Calu3 (cell line): ENCODE data around the gene ACSL6. TPM values are rescaled to one million over a fixed set of nuclear protein-coding genes. Genes with fewer than 3 reads are reported as not detected.

Source experiments
- BruUV-seq: library from RNA; stranded (reverse); fragments of 400-500 nt; replicated peaks from 2 replicates; lab custom pipeline; 2021; lab: Mats Ljungman, UMichigan
- CTCF ChIA-PET: fragments of 300-600 bp; sonication (Branson Sonifier 250); formaldehyde crosslinking; loops from one replicate; lab custom pipeline; 2022; ENCODE audit warnings: antibody characterized with exemption; lab: Charles Lee
- DNase-seq: peaks from one replicate; pipeline ENCODE4 v3.0.0; 2022
- H3K27ac Mint-ChIP-seq: one replicate; pipeline ENCODE4 v1.8.0; 2022; ENCODE audit warnings: mixed read lengths; ENCODE audit not compliant: unreplicated experiment
- H3K27me3 Mint-ChIP-seq: one replicate; pipeline ENCODE4 v1.8.0; 2022; ENCODE audit warnings: mixed read lengths; ENCODE audit not compliant: unreplicated experiment
- H3K36me3 Mint-ChIP-seq: one replicate; pipeline ENCODE4 v1.8.0; 2022; ENCODE audit warnings: mild to moderate bottlenecking, moderate library complexity, mixed read lengths; ENCODE audit not compliant: insufficient read depth, unreplicated experiment
- H3K4me1 Mint-ChIP-seq: one replicate; pipeline ENCODE4 v1.8.0; 2022; ENCODE audit warnings: mild to moderate bottlenecking, low read depth, mixed read lengths; ENCODE audit not compliant: unreplicated experiment
- H3K4me3 Mint-ChIP-seq: one replicate; pipeline ENCODE4 v1.8.0; 2022; ENCODE audit warnings: mild to moderate bottlenecking, low read depth, moderate library complexity, mixed read lengths; ENCODE audit not compliant: unreplicated experiment
- H3K9me3 Mint-ChIP-seq: one replicate; pipeline ENCODE4 v1.8.0; 2022; ENCODE audit warnings: low read depth, mixed read lengths; ENCODE audit not compliant: unreplicated experiment
- intact Hi-C: fragments of 100-400 bp; cut with micrococcal nuclease; formaldehyde crosslinking; loops from one replicate; pipeline ENCODE4 v1.10.0; 2022; ENCODE audit not compliant: unreplicated experiment
- total RNA-seq: library from RNA; stranded (reverse); gene quantifications from 2 replicates; pipeline ENCODE4 v1.2.3, GENCODE V29; 2022
- TF ChIP-seq, protein P1 (sequence below): fragments of 200-600 bp; IDR thresholded peaks from one replicate; pipeline ENCODE4 v1.8.0; 2022; ENCODE audit warnings: antibody characterized with exemption; ENCODE audit not compliant: unreplicated experiment

ACSL6 gene
- total RNA-seq, 1 experiment from 2014 or later, result 0.24 TPM

DNA sequence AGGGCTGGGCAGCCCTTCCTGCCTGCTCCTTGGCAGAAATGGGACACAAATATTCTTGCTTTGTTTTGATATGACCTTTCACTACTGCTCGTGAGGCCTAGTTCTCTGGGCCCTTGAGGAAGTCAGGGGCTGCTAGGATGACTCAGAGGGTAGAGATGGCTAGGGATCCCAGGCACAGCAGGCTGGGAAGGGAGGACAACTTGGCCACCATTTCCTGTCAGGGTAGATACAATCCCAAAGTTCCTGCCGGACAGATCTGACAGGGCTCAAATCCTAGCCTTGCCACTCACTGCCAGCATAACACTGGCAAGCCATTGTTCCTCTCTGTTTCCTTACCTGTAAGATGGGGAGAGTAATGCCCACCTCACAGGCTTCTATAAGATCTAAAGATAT is 34.2 kb downstream of the ACSL6 start:
- intact Hi-C loops, result no loop called here
- CTCF ChIA-PET, result interaction anchor here (1.4 kb wide), 1 partner anchor 25 kb away, joined by 3 read pairs; no protein-coding TSS in a partner anchor
- peaks cover 33% of the 10 kb centered on the region for H3K27me3 Mint-ChIP-seq
- TF ChIP-seq, protein P1, sequence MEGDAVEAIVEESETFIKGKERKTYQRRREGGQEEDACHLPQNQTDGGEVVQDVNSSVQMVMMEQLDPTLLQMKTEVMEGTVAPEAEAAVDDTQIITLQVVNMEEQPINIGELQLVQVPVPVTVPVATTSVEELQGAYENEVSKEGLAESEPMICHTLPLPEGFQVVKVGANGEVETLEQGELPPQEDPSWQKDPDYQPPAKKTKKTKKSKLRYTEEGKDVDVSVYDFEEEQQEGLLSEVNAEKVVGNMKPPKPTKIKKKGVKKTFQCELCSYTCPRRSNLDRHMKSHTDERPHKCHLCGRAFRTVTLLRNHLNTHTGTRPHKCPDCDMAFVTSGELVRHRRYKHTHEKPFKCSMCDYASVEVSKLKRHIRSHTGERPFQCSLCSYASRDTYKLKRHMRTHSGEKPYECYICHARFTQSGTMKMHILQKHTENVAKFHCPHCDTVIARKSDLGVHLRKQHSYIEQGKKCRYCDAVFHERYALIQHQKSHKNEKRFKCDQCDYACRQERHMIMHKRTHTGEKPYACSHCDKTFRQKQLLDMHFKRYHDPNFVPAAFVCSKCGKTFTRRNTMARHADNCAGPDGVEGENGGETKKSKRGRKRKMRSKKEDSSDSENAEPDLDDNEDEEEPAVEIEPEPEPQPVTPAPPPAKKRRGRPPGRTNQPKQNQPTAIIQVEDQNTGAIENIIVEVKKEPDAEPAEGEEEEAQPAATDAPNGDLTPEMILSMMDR, result no peak
- no peaks in the 10 kb centered on the region for H3K36me3 Mint-ChIP-seq
- H3K27ac Mint-ChIP-seq, result no peak overlapping the region
- no peak overlapping the region for H3K4me3 Mint-ChIP-seq
- no peak for DNase-seq
- no peaks in the 10 kb centered on the region for H3K9me3 Mint-ChIP-seq
- H3K4me1 Mint-ChIP-seq, result no peaks in the 10 kb centered on the region
- BruUV-seq, result no TSS peak

DNA sequence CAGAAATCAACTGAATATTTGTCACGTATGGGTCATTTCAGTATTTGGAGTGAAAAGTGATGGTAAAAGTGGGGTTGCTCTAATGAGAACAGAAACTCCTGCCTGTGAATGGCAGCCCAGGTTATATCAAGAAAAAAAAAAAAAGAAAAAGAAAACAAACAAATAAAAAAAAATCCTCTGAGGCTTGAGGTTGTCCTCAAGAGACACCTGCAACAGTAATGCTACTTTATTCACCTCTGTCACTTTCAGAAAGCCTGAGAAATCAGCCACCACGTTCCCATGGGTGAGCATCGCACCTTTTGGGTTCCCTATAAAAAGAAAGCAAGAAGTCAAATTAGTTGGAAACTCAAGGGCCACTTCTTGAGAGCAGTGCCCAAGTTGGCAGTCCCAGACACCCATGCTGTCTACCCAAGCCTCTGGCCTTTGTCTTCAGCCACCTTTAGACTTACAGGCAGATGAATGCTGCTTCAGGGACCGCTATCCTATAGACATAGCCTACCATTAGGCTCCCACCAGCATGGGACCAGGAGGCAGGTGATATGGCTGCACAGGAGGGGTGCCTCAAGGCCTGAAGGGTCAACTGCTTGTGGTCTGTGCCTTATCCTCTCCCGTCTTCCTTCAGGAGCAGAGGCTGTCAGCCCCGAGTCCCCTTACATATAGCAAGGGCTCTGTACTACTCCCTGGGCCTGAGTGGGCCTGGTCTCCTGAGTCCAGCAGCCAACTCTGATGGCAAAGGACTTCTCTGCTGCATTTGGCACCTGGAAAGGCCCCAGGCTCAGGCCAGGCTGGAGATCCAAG is 34.8 kb downstream of the ACSL6 start:
- H3K36me3 Mint-ChIP-seq, result no peaks in the 10 kb centered on the region
- peaks cover 29% of the 10 kb centered on the region for H3K27me3 Mint-ChIP-seq
- CTCF ChIA-PET, result no interaction called here
- intact Hi-C loops, result no loop called here
- BruUV-seq, result no TSS peak
- TF ChIP-seq, protein P1, result no peak
- DNase-seq, result no peak
- H3K9me3 Mint-ChIP-seq, result no peaks in the 10 kb centered on the region
- no peak overlapping the region for H3K27ac Mint-ChIP-seq
- no peak overlapping the region for H3K4me3 Mint-ChIP-seq
- H3K4me1 Mint-ChIP-seq, result no peaks in the 10 kb centered on the region

DNA sequence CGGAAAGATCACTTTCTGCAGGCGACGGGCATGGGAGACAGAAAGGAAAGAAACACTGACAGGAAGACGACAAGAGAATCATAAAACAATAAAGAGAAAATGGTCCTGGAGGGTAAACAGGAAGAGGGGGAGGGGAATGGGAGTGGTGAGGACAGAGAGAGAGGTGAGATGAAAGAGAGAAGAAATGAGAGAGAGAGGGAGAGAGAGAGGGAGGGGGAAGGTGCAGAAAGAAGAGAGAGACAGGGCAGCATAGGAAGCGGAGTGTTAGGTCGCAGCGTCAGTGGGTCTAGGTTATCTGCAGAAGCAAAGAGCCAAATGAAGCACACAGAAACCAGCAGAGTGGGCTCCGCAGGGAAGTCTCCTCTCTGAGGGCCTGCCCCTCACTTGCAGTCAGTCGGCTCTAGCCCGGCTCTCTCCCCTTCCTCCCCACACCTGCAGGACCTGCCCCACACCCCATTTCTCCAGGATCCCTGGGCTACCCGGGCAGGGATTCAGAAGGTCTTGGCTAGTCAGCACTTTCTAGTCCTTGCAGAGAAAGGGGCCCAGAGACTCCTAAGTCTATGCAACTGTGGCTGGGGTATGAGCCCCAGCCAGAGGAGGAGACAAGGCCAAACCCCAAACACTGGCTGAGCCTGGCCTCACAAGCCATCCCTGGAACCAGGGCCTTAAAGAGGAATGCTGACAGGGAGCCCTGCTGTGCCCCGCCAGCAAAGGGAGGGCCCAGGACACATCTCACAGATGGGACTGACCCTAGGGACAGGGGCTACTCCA is 36.3 kb downstream of the ACSL6 start:
- DNase-seq, result no peak
- Mint-ChIP-seq H3K4me3 (no peak overlapping the region), H3K27me3 (peaks cover 14% of the 10 kb centered on the region), H3K4me1 (no peaks in the 10 kb centered on the region), H3K36me3 (no peaks in the 10 kb centered on the region), H3K9me3 (no peaks in the 10 kb centered on the region), H3K27ac (no peak overlapping the region)
- intact Hi-C loops, result no loop called here
- TF ChIP-seq, protein P1, result no peak
- no TSS peak for BruUV-seq
- CTCF ChIA-PET, result no interaction called here

DNA sequence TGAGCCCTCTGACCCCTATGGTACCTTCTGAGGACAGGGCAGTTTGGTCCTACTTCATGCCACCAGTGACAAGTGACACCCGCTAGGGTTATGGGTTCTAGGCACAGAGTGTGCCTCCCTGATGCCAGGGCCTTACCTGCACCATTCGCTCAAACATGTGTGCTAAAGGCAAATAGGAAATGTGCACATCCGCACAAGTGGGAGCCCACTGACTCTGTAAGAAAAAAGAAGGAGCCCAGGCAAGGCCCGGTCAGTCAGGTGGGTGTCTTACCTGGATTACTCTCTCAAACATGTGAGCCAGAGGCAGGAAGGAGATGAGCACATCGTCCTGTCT is 36.9 kb downstream of the ACSL6 start:
- Mint-ChIP-seq H3K27me3 (peaks cover 14% of the 10 kb centered on the region), H3K27ac (no peak overlapping the region), H3K9me3 (no peaks in the 10 kb centered on the region), H3K36me3 (no peaks in the 10 kb centered on the region), H3K4me3 (no peak overlapping the region), H3K4me1 (no peaks in the 10 kb centered on the region)
- TF ChIP-seq, protein P1, result no peak
- CTCF ChIA-PET, result no interaction called here
- intact Hi-C loops, result no loop called here
- no peak for DNase-seq
- BruUV-seq, result no TSS peak
